HG03565 (cell line): ENCODE data around the gene PDHX.
"Not testable (repeated sequence)": the region's sequence is repeated elsewhere in the genome, so short reads cannot be mapped to it uniquely, and the experiment has no call there.

Experiments
- ATAC-seq: cut with Tn5 transposase; IDR thresholded peaks from one replicate; pipeline ENCODE4 v1.9.1; 2021; ENCODE audit warnings: mild to moderate bottlenecking, moderate library complexity; ENCODE audit not compliant: unreplicated experiment

Gene PDHX

DNA sequence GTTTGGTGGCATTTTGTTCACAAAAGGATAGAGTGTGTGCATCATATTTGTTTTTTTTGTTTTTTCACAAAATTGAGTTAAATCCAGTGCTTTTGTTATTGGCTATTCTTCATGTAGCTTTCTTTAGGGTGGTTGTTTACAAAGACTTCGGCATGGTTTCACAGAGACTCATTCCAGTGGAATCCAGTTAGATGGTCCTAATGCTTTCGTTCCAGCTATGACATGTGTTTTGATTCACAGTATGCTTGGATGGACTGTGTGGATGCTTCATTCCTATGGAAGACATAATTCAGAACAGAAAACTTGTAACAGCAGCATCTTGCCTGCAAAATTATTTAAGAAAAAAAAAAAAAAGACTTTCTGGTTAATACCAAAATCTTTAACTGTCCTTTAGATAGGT lies 97.9 kb downstream of the PDHX start:
- ATAC-seq: no peak

DNA sequence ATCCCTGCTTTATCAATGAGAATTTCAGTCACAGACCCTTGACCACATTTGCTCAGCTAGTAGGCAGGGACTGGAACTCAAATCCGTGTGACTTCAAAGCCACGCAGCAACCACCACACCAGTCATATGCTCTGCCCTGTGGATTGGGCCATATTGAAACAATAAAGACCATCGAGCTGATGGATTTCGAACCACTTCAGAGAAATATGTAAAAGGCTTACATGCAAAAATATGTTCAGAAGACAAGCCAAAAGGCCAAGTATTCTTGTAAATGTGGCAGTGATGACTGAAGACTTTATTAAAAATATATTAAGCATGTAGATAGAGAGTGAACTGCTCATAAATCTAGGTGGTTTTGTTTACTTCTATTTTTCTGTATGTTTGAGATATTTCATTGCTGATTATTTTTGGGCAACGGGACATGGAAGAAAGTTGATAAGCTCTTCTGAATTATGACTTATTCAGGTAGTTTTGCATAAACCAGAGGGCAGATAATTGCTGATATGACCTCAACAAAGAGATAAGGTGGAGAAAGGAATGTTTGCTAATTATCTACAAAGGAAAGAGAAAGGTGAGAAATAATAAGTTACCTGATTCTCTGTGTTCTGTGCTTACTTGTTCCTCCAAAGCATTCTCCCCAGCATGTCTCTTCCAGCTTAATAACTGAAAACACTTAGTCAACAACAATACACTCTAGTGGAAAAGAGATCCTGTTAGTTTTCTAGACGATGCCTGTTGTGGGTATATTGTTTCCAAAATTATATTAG lies 99.4 kb downstream of the PDHX start:
- no peak for ATAC-seq

DNA sequence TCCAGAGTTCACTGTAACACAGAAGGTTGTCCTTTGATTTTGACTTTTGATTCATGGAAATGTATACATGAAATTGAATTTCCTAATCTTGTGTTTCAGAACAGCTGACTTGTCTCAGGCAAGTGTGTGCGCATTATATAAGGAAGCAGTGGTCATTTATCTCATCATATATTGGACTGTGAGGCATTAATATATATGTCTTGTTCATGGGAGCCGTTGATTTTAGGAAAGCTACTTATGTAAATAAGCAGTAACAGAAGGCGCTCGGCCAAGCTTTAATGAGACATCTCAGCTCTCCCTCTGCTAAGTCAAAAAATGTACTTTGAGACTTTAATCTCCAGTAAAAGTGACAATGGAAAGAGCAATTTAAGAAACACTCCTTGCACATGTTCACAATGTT lies 100.5 kb downstream of the PDHX start:
- no peak for ATAC-seq

DNA sequence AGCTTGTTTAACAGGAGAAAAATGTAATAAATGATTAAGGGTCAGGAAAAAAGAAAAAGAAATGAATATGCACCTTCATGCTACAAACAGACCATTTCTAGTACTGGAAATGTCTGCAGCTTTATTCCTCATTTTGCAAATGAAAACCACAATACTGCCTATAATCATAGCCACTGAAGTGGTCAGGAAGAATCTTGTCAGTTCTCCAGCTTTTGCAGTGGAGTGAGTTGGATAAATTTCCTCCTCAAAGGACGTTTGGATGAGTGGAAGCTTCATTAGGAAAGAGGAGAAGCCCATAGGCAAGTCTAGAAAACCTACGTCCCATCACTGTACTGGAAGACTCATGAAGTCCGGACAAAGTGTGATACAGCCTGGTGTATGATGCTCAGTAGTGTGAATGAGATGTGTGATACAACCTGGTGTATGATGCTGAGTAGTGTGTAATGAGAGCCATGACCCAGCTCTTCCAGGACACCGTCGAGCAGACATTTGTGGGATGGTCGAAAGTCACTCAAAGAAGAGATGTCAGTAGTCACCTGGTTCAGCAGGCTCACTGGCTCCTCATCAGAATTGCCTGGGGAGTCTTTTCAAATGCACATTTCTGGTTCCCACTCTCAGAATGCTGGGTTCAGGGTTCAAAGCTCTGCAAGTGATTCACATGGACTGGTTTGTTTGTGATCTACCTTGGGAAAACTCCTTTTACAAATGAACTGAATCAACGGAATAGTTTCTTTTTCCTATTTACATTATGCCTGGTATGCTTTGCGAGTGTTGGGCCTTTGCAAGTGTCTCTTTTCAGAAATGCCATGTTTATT lies 101.3 kb downstream of the PDHX start:
- no peak for ATAC-seq

DNA sequence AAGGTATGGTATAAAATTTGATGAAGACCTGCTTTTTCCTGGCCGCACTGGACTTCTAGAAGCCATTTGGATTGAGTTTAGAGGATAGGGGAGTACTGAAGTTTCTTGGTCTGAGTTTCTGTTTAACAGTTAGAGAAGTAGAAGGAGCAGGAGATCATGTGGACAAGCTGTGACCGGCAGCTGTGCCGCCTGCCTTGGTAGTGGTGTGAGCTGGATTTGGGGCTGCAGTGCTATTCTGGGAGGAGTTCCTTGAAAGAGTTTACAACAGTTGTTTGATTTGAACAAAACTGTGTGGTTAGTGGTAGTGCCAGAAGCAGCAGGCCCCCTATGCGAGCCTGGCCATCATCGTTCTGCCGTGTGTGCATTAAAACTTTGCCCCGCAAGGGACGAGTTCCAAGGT lies 105.2 kb downstream of the PDHX start:
- no peak for ATAC-seq

DNA sequence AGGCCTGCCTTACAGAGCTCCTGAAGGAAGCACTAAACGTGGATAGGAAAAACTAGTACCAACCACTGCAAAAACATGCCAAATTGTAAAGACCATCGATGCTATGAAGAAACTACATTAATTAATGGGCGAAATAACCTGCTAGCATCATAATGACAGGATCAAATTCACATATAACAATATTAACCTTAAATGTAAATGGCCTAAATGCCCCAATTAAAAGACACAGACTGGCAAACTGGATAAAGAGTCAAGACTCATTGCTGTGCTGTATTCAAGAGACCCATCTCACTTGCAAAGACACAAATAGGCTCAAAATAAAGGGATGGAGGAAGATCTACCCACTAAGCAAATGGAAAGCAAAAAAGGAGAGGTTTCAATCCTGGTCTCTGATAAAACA lies 107.5 kb downstream of the PDHX start:
- ATAC-seq: not testable (repeated sequence)

DNA sequence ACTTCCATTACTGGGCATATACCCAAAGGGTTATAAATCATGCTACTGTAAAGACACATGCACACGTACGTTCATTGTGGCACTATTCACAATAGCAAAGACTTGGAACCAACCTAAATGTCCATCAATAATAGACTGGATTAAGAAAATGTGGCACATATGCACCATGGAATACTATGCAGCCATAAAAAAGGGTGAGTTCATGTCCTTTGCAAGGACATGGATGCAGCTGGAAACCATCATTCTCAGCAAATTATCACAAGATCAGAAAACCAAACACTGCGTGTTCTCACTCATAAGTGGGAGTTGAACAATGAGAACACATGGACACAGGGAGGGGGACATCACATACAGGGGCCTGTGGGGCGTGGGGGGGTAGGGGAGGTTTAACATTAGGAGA lies 111.6 kb downstream of the PDHX start:
- ATAC-seq: not testable (repeated sequence)

DNA sequence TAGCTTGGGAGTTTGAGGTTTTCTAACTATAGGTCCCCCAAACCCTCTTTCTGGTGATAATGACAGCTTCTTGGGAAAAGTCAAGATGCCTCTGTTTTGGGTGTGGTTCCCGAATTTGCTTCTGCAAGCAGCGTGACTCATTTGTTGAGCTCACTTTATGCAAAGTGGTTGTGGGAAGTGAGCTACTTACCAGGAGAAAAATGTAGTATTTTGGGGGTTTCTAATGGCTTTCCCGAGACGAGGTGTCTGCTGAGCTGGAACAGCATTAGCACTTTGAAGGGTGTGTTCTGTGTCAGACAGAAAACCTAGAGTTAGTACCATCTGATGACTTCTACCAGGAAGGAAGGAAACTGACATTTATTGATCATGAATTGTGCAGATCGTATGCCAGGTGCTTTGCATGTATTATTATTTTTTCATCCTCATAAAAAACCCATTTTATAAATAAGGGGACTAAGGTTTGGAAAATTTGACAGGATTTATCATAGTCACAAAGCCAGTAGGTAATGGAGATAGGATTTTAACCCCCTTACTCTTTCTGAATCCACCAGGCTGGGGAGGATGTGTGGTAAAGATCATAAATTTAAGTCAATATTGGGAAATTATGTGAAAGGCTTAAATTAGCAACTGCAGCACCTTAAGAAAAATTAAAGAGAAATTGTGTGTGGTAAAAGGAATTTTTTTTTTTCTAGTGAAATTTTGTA lies 113.7 kb downstream of the PDHX start:
- peak; percentile 78 for ATAC-seq

DNA sequence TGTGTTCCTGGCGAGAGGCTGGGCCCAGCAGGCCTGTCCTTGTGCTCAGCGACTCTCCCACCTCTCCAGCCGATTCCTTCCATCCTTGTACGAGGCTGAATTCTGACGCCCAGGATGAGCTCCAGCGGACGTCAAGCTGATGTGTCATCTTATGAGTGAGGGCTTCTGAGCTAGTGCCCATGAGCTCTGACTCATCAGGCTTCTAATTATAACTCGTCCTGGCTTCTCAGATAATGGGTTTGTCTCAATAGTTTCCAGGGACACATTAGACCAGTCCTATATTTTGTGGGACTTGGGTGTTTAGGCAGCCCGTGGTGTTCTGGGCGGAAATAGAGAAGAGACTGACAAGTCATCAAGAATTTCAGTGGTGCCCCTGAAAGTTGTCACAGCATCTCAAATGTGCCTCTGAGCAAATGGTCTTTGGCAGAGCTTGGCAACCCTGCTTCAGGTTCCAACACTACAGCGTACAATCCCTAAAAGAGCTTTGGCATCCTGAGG lies 114.3 kb downstream of the PDHX start:
- no peak for ATAC-seq

DNA sequence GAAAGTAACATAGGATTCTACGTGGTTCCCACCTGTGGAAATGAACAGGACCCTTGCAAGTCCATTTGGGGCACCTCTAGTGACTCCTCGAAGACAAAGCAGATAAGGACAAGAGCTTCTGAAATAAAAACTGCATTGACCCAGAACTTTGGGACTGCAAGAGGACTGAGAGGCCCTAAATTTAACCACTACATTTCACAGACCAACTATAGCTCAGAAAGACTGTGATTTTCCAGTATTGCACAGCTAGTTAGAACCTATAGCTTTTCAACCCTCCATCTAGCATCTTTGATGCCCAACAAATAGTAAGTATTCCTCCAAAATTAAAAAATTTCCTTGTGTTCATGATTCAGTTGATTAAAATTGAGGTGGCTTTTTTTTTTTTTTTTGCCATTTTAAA lies 114.9 kb downstream of the PDHX start:
- ATAC-seq: no peak

DNA sequence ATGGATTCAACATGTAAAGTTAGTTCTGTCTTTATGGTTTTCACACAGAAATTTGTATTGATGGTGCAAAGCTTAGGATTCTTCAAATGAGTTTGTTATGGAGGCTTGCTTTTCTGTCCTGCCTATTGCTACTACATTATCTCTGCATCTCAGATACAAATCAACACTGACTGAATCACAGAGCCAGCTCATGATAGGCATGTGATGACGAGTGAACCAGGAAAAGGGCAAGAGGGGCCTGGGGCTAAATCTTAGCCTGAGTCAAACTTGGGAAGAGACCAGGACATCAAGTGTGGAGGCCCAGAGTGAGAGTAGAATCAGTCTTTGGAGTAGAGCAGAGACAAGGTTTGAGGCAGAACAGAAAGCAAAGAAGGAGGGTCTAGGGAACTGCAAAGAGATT lies 115.4 kb downstream of the PDHX start:
- no peak for ATAC-seq

DNA sequence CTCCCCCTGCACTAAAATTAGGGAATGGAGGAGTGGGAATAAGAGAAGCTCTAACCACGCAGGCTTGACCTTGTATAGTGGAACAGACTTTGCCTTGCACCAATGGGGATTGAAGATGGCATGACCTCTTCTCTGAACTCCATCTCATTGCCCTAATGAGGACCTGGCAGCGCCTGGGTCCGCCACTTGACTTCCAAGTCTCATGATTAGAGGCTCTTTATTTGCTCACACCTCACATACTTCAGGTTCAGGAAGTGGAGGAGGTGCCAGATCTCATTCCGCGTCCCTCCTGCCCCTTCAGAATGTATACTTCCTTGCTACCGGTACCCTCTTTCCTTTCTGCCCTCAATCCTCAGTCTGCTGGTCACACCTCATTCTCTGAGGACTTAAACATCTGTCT lies 116.6 kb downstream of the PDHX start:
- ATAC-seq: no peak

DNA sequence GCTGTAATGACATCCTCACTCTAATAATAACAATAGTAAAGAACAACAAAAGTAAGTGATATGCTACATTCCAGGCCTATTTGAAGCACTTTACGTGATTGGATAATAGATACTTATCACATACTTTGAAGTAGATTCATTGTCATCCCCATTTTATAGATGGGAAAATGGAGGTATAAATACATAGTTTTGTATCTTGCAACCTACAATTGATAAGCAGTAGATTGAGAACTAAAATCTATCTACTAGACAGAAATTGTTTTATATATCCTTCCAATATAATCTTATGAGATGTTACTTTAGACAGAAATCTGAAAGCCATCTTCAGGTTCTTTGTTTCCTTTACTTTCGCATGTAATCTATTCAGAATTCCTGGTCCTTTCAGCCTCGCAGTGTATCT lies 118.0 kb downstream of the PDHX start:
- no peak for ATAC-seq

DNA sequence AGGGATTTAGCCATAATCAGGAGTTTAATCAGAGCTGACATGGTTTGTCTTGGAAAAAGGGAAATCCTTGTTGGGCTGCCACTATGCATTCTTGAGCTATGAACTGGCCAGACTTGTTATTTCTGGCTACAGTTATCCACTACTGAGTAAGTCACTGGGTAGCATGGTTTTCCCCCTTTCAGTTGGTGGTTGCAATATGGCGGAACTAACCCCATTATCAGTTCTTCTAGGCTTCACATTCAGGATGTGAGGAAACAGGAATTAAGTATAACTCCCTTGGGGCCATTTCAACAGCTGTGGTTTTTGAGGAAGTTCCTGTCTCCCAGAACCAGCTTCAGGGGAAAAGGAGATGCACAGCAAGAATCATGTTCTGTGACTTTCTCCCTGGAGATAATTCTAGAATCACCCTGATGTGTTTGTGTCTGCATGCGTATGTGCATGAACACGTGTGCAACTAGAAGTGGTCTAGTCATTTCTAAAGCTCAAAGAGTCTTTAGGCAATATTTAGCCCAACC lies 119.5 kb downstream of the PDHX start:
- no peak for ATAC-seq

DNA sequence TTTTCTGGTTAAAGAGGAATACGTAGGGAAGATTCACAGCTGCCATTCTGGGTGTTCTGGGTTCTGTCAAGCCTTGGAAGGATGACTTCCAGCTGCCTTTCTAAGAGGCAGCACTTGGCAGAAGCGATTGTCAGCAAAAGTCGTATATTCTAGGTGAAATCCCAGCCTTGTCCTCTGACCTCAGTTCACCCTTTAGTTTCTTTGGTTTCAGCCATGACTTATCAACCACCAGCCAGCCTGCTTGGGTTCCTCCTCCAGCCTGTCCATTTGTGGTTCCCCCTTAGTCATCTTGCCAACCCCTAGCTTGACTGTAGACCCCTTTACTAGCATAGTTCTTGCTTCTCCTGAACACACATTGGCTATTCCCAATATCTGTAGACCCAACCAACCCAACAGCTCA lies 120.2 kb downstream of the PDHX start:
- no peak for ATAC-seq

DNA sequence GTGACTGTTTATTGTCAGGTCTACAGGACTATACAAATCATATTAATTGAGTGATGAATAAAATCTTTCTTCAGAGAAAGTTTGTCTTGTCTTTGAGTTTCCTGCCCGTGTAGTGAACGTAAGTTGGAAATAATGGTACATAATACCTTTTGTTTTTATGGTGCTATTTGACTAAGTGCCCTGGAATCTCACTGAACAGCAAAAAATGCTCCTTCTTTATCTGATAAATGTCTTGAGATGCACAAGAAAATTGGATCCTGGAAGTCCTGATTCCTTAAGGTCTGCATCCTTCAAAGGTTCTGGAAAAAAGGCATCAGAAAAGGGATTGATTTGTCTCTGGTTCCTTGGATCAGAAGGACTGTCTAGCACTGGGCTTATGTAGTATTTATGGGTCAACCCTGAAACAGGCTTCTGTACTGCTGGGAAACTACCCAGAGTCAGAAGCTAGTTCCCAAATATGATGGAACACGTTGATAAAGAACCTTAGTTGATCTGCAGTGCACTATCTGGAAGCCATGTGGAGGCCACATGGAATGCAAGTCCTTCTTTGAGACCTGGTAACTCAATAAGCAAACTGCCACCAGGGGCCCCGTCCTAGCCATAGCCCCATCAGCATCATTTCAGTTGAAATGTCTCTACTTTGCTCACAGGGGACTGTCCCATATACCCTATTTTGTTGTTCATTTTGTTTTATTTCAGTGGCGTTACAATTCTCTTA lies 122.0 kb downstream of the PDHX start:
- ATAC-seq: no peak

DNA sequence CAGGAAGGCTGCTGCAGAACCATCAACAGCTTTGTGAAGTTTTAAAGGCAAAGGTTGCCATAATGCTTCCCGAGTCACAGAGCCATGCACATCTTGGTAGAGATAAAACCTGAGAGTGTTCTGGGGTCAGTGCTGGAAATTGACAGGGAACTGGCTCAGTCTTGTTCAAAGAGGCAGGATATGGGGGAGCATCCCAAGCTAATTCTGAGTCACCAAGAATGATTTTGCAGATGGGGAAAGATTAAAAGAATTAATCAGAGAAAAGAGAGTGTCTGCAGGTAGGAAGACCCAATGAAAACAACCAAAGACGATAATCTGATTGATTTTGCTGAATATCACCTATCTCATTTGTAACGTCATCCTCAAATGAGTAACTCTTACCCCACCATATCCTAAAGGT lies 122.7 kb downstream of the PDHX start:
- no peak for ATAC-seq

DNA sequence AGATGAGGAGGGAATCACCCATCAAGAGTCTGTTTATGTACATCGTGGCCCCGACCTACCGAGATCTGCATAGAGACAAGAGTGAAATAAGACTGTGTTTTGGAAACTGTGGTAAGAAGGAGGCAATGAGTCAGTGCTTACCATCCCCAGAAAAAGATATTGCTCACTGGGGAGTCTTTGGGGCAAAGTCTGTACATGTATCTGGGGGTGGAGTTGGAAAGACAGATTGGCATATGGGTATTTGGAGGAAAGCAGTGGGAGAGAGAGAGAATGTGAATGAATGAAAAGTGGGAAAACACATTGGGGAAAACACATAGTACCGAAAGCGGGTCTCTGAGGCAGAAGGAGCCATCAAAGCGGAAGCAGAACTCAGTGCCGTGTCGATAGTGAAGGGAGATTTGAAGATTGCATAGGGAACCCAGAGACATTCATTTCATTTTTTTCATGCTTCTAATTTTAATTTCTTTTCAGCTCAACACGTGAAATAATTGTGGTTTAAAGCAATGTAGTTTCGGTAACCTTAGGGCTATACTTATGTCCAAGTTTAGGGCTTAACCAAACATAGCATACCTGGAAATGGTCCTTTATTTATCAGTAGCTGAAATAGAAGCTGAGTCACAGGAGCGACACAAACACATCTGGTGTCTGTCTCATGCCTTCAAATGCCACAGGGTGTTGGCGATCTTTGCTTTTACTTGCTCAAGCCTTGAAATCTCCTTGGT lies 124.0 kb downstream of the PDHX start:
- ATAC-seq: peak; percentile 55

DNA sequence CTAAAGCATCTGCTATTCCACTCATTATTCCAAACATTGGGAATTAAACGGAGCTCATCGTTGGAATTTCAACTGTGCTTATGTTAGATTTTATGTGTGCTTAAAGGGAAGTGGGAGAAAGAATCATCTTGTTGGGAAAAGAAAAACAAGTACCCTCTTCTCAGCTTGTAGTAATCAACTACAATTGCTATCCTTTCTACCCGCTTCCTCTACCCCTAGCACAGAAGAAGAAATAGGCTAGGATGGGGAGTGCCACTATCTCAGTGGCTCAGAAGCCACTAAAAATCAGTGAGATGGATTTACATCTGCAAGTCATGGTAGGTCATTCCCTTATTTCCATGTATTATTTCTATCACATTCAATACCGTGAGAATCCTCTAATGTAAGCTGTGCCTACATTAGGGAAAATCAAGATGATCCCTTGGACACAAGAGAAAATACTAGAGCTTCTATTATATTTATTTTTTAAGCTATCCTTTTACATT lies 124.7 kb downstream of the PDHX start:
- no peak for ATAC-seq

DNA sequence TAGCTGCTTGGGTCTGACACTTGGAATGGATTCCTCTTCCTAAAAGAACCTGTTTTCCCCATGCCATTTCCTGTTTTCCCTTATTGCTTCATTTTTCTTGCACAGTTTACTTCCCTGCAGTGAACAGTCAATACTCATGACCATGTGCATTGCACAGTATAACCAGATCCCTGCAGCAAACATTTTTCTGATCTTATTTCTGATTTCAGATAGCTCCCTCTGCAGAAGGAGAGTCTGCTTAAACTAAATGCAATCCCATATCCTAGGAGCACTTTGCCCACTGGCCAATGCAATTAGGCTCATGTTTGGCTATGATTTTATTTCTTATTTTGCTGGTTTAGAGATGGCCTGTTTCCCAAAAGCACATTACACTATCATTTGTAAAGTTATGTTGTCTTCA lies 125.8 kb downstream of the PDHX start:
- no peak for ATAC-seq
